ENCODE data around the gene NKPD1. TPM values are rescaled to one million over a fixed set of nuclear protein-coding genes. Genes with fewer than 3 reads are reported as not detected.

Gene NKPD1
- total and polyA plus RNA-seq, 2 experiments from 2014 or later: 0.24 to 1.3 TPM

- Mint-ChIP-seq H3K4me1 (peaks cover 32% of the 10 kb centered on the region), H3K36me3 (ENCODE audit: low read depth) (peaks cover 5% of the 10 kb centered on the region; the same call in 2 of the 3 replicates), H3K27ac (peak overlapping the region; percentile 65), H3K4me3 (no peak overlapping the region), H3K27me3 (ENCODE audit: insufficient read depth, low read depth, poor library complexity) (peaks cover 12% of the 10 kb centered on the region), H3K9me3 (no peaks in the 10 kb centered on the region)
- no peaks in the 10 kb centered on the region; the same call in 1 of the 2 replicates for H4K20me1 ChIP-seq (replicated peaks; ENCODE audit: insufficient read depth)
- H3K36me3 ChIP-seq (ENCODE audit: insufficient read depth): no peaks in the 10 kb centered on the region
- H3K4me1 ChIP-seq (ENCODE audit: insufficient read depth): peaks cover 15% of the 10 kb centered on the region; the same call in 1 of the 2 replicates
- ATAC-seq (peak; percentile 36), DNase-seq (ENCODE audit: low spot score) (no peak)
- H3K4me2 ChIP-seq: no peak overlapping the region
- H3K79me2 ChIP-seq (replicated peaks; ENCODE audit: insufficient read depth): peaks cover 53% of the 10 kb centered on the region
- no peaks in the 10 kb centered on the region for H3K27me3 ChIP-seq (ENCODE audit: insufficient read depth)
- H2AFZ ChIP-seq: no peak overlapping the region
- peak overlapping the region; percentile 66; the same call in 1 of the 2 replicates for H3K27ac ChIP-seq (ENCODE audit: low read depth)
- H3F3A ChIP-seq (replicated peaks; ENCODE audit: low read depth): no peaks in the 10 kb centered on the region
- no peak overlapping the region for H3K4me3 ChIP-seq
- TF ChIP-seq EZH2phosphoT487 (IDR thresholded peaks at IDR 0.05; ENCODE audit: unreplicated experiment) (no peak), ETS1 (IDR thresholded peaks at IDR 0.05) (no peak), ZNF462 (CRISPR knock-in tag; IDR thresholded peaks at IDR 0.05) (no peak), POLR2AphosphoS5 (IDR thresholded peaks at IDR 0.05; ENCODE audit: low read depth) (no peak), CREB1 (CRISPR knock-in tag; IDR thresholded peaks at IDR 0.05; ENCODE audit: low read depth) (no peak), ZNF114 (CRISPR knock-in tag; IDR thresholded peaks at IDR 0.05) (no peak), NANOG (IDR thresholded peaks at IDR 0.05; ENCODE audit: borderline replicate concordance) (no peak)
- TF ChIP-seq, protein P1, sequence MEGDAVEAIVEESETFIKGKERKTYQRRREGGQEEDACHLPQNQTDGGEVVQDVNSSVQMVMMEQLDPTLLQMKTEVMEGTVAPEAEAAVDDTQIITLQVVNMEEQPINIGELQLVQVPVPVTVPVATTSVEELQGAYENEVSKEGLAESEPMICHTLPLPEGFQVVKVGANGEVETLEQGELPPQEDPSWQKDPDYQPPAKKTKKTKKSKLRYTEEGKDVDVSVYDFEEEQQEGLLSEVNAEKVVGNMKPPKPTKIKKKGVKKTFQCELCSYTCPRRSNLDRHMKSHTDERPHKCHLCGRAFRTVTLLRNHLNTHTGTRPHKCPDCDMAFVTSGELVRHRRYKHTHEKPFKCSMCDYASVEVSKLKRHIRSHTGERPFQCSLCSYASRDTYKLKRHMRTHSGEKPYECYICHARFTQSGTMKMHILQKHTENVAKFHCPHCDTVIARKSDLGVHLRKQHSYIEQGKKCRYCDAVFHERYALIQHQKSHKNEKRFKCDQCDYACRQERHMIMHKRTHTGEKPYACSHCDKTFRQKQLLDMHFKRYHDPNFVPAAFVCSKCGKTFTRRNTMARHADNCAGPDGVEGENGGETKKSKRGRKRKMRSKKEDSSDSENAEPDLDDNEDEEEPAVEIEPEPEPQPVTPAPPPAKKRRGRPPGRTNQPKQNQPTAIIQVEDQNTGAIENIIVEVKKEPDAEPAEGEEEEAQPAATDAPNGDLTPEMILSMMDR (conservative IDR thresholded peaks at IDR 0.05; ENCODE audit: low read depth in 2 of 2): no peak
- H3K9me2 ChIP-seq (ENCODE audit: insufficient read depth): no peaks in the 10 kb centered on the region
These were observed 24.1 kb downstream of the NKPD1 start for GRCh38 chr19:45136507-45137178.
